ENCODE measurements around the gene DLK1. TPM values are rescaled to one million over a fixed set of nuclear protein-coding genes. Genes with fewer than 3 reads are reported as not detected.

DLK1 gene
- total RNA-seq, 5 donors from 2014 or later (not counting 1 experiment from before 2014, with no cell fraction given) = 1.7 to 2.2 (median 2.2) TPM; not detected in 2

DNA sequence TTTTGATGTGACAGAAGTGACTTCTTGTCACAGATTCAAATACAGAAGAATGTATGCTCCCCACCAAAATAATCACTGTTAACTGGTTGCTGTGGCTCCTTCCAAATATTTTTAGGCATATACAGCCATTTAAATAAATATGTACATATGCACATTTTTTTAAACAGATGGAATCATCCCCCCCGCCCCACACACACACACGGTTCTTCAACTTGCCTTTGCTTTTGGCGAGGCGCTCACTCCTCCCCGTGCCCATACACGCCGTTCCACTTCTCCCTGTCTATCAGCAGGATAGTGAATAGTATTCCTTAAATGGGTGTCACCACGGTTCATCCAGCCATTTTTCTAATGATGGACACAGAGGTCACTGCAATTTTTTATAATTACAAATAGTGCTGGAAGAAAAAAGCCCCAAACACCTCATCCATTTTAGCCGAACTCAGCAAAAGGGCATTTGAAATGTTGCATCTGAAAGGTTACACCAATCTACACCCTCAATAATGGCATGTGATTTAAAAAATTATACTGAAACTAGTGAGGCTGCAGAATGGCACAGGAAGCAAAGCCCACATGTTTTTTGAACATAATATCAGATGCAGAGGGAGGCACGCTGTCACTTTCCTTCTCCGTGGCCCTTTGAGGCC is 60.0 kb downstream of the DLK1 start:
- Mint-ChIP-seq H3K27ac (no peak overlapping the region), H3K36me3 (no peaks in the 10 kb centered on the region), H3K27me3 (peaks cover 9 to 20% of the 10 kb centered on the region in 2 donors), H3K4me1 (no peaks in the 10 kb centered on the region), H3K4me3 (no peak overlapping the region), H3K9me3 (no peaks in the 10 kb centered on the region)
- peaks cover 0 to 53% of the 10 kb centered on the region in 2 experiments for H3K27me3 ChIP-seq (replicated peaks in 1 of 2; ENCODE audit: control insufficient read depth in 2 of 2, extremely low read depth in 1 of 2, insufficient read depth in 2 of 2, low read length in 1 of 2)
- ChIA-PET POLR2A (no interaction called here), CTCF (no interaction called here)
- WGBS (ENCODE audit: insufficient coverage) = 91% methylated on average over 4 of the region's 11 CpGs
- DNase-seq (no peak), ATAC-seq (replicated peaks in 1 of 4) (no peak)
- no peak overlapping the region for H3K27ac ChIP-seq (ENCODE audit: low read length)
- no peak overlapping the region for H3K4me3 ChIP-seq (ENCODE audit: control insufficient read depth in 1 of 2, extremely low read depth in 1 of 2, low read length in 1 of 2)
- no peaks in the 10 kb centered on the region for H3K4me1 ChIP-seq (ENCODE audit: control insufficient read depth in 1 of 2, extremely low read depth in 1 of 2, insufficient read depth in 2 of 2, low read length in 2 of 2)
- no peaks in the 10 kb centered on the region for H3K36me3 ChIP-seq (ENCODE audit: control insufficient read depth in 2 of 2, extremely low read depth in 1 of 2, insufficient read depth in 1 of 2, low read length in 1 of 2)
- H3K9me3 ChIP-seq = no peaks in the 10 kb centered on the region

DNA sequence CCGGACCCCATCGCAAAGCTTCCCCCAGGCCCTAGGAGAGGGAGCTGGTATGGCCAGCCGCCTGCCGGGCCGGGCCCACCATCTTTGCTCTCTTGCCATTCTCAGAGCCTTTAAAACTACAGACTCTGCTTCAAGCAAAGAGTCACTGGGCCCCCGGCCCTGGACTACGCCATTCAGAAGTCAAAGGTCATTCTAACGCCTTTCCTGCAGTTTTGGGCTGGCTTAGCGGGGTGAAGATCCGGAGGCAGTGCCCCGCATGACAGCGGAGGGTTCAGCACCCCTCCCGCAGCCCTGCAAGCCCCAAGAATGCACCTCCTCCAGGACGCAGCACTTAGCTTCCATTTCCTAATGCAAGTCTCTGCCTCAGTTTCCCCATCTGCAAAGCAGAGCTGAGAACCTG is 61.0 kb downstream of the DLK1 start:
- H3K27me3 ChIP-seq (replicated peaks in 1 of 2; ENCODE audit: control insufficient read depth in 2 of 2, extremely low read depth in 1 of 2, insufficient read depth in 2 of 2, low read length in 1 of 2) = peaks cover 0 to 61% of the 10 kb centered on the region in 2 experiments
- 94% methylated on average over 14 of the region's 14 CpGs for WGBS (ENCODE audit: insufficient coverage)
- Mint-ChIP-seq H3K36me3 (no peaks in the 10 kb centered on the region), H3K4me3 (no peak overlapping the region), H3K27me3 (peaks cover 12 to 25% of the 10 kb centered on the region in 2 donors), H3K27ac (no peak overlapping the region), H3K4me1 (no peaks in the 10 kb centered on the region), H3K9me3 (no peaks in the 10 kb centered on the region)
- H3K4me3 ChIP-seq (ENCODE audit: control insufficient read depth in 1 of 2, extremely low read depth in 1 of 2, low read length in 1 of 2) = no peak overlapping the region
- ChIA-PET POLR2A (no interaction called here), CTCF (interaction anchor here in 1 of 2 donors (0.7 kb wide), 1 partner anchor 765 kb away, joined by 3 read pairs; no protein-coding TSS in a partner anchor)
- H3K9me3 ChIP-seq = no peaks in the 10 kb centered on the region
- ATAC-seq (replicated peaks in 1 of 4) (no peak), DNase-seq (no peak)
- no peak overlapping the region for H3K27ac ChIP-seq (ENCODE audit: low read length)
- H3K4me1 ChIP-seq (ENCODE audit: control insufficient read depth in 1 of 2, extremely low read depth in 1 of 2, insufficient read depth in 2 of 2, low read length in 2 of 2) = no peaks in the 10 kb centered on the region
- no peaks in the 10 kb centered on the region for H3K36me3 ChIP-seq (ENCODE audit: control insufficient read depth in 2 of 2, extremely low read depth in 1 of 2, insufficient read depth in 1 of 2, low read length in 1 of 2)

Other genes starting within 250 kb of the DLK1 start
- gene BEGAIN, start 139.5 kb upstream of the DLK1 start, total RNA-seq = 1 to 10 TPM in 3 of 5 donors, under 1 TPM in 1, not detected in 1; 0.23 to 1.9 (median 1.6) TPM
- gene MEG3, start 99.2 kb downstream of the DLK1 start, total RNA-seq = 1 to 10 TPM in 3 of 5 donors, not detected in 2; 2.3 to 3.4 (median 2.4) TPM
- not detected for gene RTL1, start 176.8 kb downstream of the DLK1 start, total RNA-seq

All from T-cell (primary cell).